Fibroblast of the conjunctiva (primary cell): Measurements from ENCODE around the gene CSNK1D.

Experiments
- DNase-seq: peaks from one replicate; pipeline ENCODE4 v3.0.0-alpha.2; 2010; ENCODE audit warnings: low read depth

Gene CSNK1D

GRCh38 chr17:82295472-82295814 lies 21.9 kb upstream of the CSNK1D start:
- DNase-seq: no peak

- no peak for DNase-seq
Observed at GRCh38 chr17:82294064-82294773, 20.7 kb upstream of the CSNK1D start.

- DNase-seq: peak; percentile 97
Observed at GRCh38 chr17:82292251-82293154, 19.0 kb upstream of the CSNK1D start.

GRCh38 chr17:82291582-82292250 lies 18.2 kb upstream of the CSNK1D start:
- no peak for DNase-seq

- DNase-seq: peak; percentile 26
Observed at GRCh38 chr17:82287868-82288801, 14.6 kb upstream of the CSNK1D start.

- no peak for DNase-seq
Observed at GRCh38 chr17:82287013-82287867, 13.7 kb upstream of the CSNK1D start.

GRCh38 chr17:82285141-82285540 lies 11.6 kb upstream of the CSNK1D start:
- no peak for DNase-seq

- no peak for DNase-seq
Observed at GRCh38 chr17:82283208-82283749, 9.8 kb upstream of the CSNK1D start.

GRCh38 chr17:82282239-82283207 lies 9.0 kb upstream of the CSNK1D start:
- DNase-seq: no peak

GRCh38 chr17:82281502-82282238 lies 8.2 kb upstream of the CSNK1D start:
- no peak for DNase-seq

- DNase-seq: no peak
Observed at GRCh38 chr17:82281076-82281475, 7.6 kb upstream of the CSNK1D start.

- DNase-seq: no peak
Observed at GRCh38 chr17:82280537-82280936, 7.0 kb upstream of the CSNK1D start.

- DNase-seq: no peak
Observed at GRCh38 chr17:82278786-82279391, 5.4 kb upstream of the CSNK1D start.

- no peak for DNase-seq
Observed at GRCh38 chr17:82278308-82278707, 4.8 kb upstream of the CSNK1D start.

GRCh38 chr17:82277851-82278250 lies 4.4 kb upstream of the CSNK1D start:
- no peak for DNase-seq

- DNase-seq: no peak
Observed at GRCh38 chr17:82276938-82277337, 3.4 kb upstream of the CSNK1D start.

- no peak for DNase-seq
Observed at GRCh38 chr17:82275326-82275725, 1.8 kb upstream of the CSNK1D start.
